Right atrium auricular region (tissue), 2 donors: ENCODE data around the gene FGFR2. TPM values are rescaled to one million over a fixed set of nuclear protein-coding genes. Genes with fewer than 3 reads are reported as not detected.

ENCODE experiments used
- DNase-seq: peaks from one replicate; pipeline ENCODE4 v3.0.0-alpha.2; 2019; ENCODE audit warnings: low spot score
- H3K27ac ChIP-seq, 2 donors: fragments of 200-600 bp; sonication (generic); 1 replicate in 1 of 2; 2 replicates in 1 of 2; pipeline ENCODE4 v1.5.1; 2016 to 2019
- H3K27me3 ChIP-seq, 2 donors: fragments of 200-600 bp; sonication (generic); one replicate each; pipeline versions ENCODE4 v1.5.1 to v1.6.0; 2017 to 2019
- H3K36me3 ChIP-seq: fragments of 200-600 bp; sonication (generic); one replicate; pipeline ENCODE4 v1.5.1; 2016
- H3K4me1 ChIP-seq, 2 donors: fragments of 200-600 bp; sonication (generic); one replicate each; pipeline versions ENCODE4 v1.5.1 to v1.6.0; 2017 to 2019
- H3K4me3 ChIP-seq, 2 donors: fragments of 200-600 bp; sonication (generic); 1 replicate in 1 of 2; 2 replicates in 1 of 2; pipeline ENCODE4 v1.5.1; 2017 to 2019; ENCODE audit warnings: mild to moderate bottlenecking in 1 of 2, moderate library complexity in 1 of 2
- H3K9me3 ChIP-seq, 2 donors: fragments of 200-600 bp; sonication (generic); one replicate each; pipeline ENCODE4 v1.5.1; 2019
- CTCF ChIP-seq, 2 donors: fragments of 200-600 bp; sonication (generic); IDR thresholded peaks; one replicate each; pipeline ENCODE4 v1.5.1; 2019; ENCODE audit warnings: antibody characterized with exemption in 2 of 2
- total RNA-seq, 2 donors: library from RNA; depleted of rRNA; stranded (reverse); fragments of >200 nt; gene quantifications; one replicate each; pipeline ENCODE4 v1.1.0, GENCODE V29; 2016

FGFR2 gene
- total RNA-seq, 2 donors from 2014 or later: 2.8 to 19.0 TPM

- no peak for DNase-seq
- Histone ChIP-seq H3K9me3 (no peaks in the 10 kb centered on the region), H3K36me3 (no peaks in the 10 kb centered on the region), H3K4me3 (no peak overlapping the region), H3K4me1 (no peaks in the 10 kb centered on the region), H3K27ac (no peak overlapping the region), H3K27me3 (no peaks in the 10 kb centered on the region)
- TF ChIP-seq CTCF (IDR thresholded peaks at IDR 0.05): no peak
These were observed 88.4 kb downstream of the FGFR2 start for GRCh38 chr10:121509796-121510195.

- TF ChIP-seq CTCF (IDR thresholded peaks at IDR 0.05): no peak
- Histone ChIP-seq H3K4me3 (no peak overlapping the region), H3K36me3 (no peaks in the 10 kb centered on the region), H3K4me1 (no peaks in the 10 kb centered on the region), H3K27me3 (no peaks in the 10 kb centered on the region), H3K27ac (no peak overlapping the region), H3K9me3 (no peaks in the 10 kb centered on the region)
- DNase-seq: no peak
These were observed 89.1 kb downstream of the FGFR2 start for GRCh38 chr10:121509112-121509511.

GRCh38 chr10:121503587-121504051 lies 94.6 kb downstream of the FGFR2 start:
- H3K4me1 ChIP-seq: no peaks in the 10 kb centered on the region
- no peak overlapping the region for H3K27ac ChIP-seq
- H3K27me3 ChIP-seq: no peaks in the 10 kb centered on the region
- H3K9me3 ChIP-seq: no peaks in the 10 kb centered on the region
- no peak overlapping the region for H3K4me3 ChIP-seq
- no peaks in the 10 kb centered on the region for H3K36me3 ChIP-seq
- TF ChIP-seq CTCF (IDR thresholded peaks at IDR 0.05): no peak
- no peak for DNase-seq

GRCh38 chr10:121501796-121502195 lies 96.4 kb downstream of the FGFR2 start:
- no peaks in the 10 kb centered on the region for H3K4me1 ChIP-seq
- H3K9me3 ChIP-seq: no peaks in the 10 kb centered on the region
- DNase-seq: no peak
- no peaks in the 10 kb centered on the region for H3K36me3 ChIP-seq
- H3K27ac ChIP-seq: no peak overlapping the region
- no peak for TF ChIP-seq CTCF (IDR thresholded peaks at IDR 0.05)
- no peaks in the 10 kb centered on the region for H3K27me3 ChIP-seq
- H3K4me3 ChIP-seq: no peak overlapping the region

GRCh38 chr10:121500701-121501332 lies 97.4 kb downstream of the FGFR2 start:
- H3K36me3 ChIP-seq: no peaks in the 10 kb centered on the region
- no peak overlapping the region for H3K27ac ChIP-seq
- H3K27me3 ChIP-seq: no peaks in the 10 kb centered on the region
- H3K9me3 ChIP-seq: no peaks in the 10 kb centered on the region
- H3K4me1 ChIP-seq: no peaks in the 10 kb centered on the region
- no peak for DNase-seq
- TF ChIP-seq CTCF (IDR thresholded peaks at IDR 0.05): no peak
- no peak overlapping the region for H3K4me3 ChIP-seq
